ENCODE measurements around the gene GYPC. TPM values are rescaled to one million over a fixed set of nuclear protein-coding genes. Genes with fewer than 3 reads are reported as not detected.

The GYPC gene
- total RNA-seq, 4 donors from 2014 or later = 19.1 to 40.2 (median 28.5) TPM

- TF ChIP-seq POLR2A (IDR thresholded peaks at IDR 0.05) (no peak), CTCF (IDR thresholded peaks at IDR 0.05) (no peak)
- no peaks in the 10 kb centered on the region for H3K36me3 ChIP-seq
- in situ Hi-C loops (cut with MboI; ENCODE audit: low pct_ligation_motif_present in 1 of 4, low pct_unique_long_range_greater_than_20kb in 1 of 4, low sequenced_read_pairs in 3 of 4) (no loop called here), intact Hi-C loops (cut with DNase I; ENCODE audit: low total_unique reads) (no loop called here)
- H3K27ac ChIP-seq = no peak overlapping the region
- H3K4me3 ChIP-seq = no peak overlapping the region
- 67 to 78% methylated on average over 3 of the region's 3 CpGs for WGBS, 2 donors (ENCODE audit: low coverage in 1 of 2)
- no peaks in the 10 kb centered on the region for H3K9me3 ChIP-seq
- no peak for DNase-seq
- H3K27me3 ChIP-seq = no peaks in the 10 kb centered on the region
- no peaks in the 10 kb centered on the region for H3K4me1 ChIP-seq
Measured at GRCh38 chr2:126623000-126623399, 33.0 kb upstream of the GYPC start.

GRCh38 chr2:126627643-126628042 lies 28.3 kb upstream of the GYPC start:
- H3K4me1 ChIP-seq = no peaks in the 10 kb centered on the region
- no peaks in the 10 kb centered on the region for H3K27me3 ChIP-seq
- in situ Hi-C loops (cut with MboI; ENCODE audit: low pct_ligation_motif_present in 1 of 4, low pct_unique_long_range_greater_than_20kb in 1 of 4, low sequenced_read_pairs in 3 of 4) = no loop called here
- 82 to 88% methylated on average over 2 of the region's 2 CpGs for WGBS, 2 donors (ENCODE audit: low coverage in 1 of 2)
- no peak for DNase-seq
- H3K4me3 ChIP-seq = no peak overlapping the region
- H3K36me3 ChIP-seq = no peaks in the 10 kb centered on the region
- no peak for TF ChIP-seq POLR2AphosphoS5 (IDR thresholded peaks at IDR 0.05)
- TF ChIP-seq CTCF (IDR thresholded peaks at IDR 0.05) = no peak
- TF ChIP-seq POLR2A (IDR thresholded peaks at IDR 0.05) = no peak
- no peak for TF ChIP-seq EP300 (IDR thresholded peaks at IDR 0.05; ENCODE audit: low read depth)
- intact Hi-C loops (cut with DNase I; ENCODE audit: low total_unique reads) = no loop called here
- no peak overlapping the region for H3K27ac ChIP-seq
- H3K9me3 ChIP-seq = no peaks in the 10 kb centered on the region

- TF ChIP-seq POLR2AphosphoS5 (IDR thresholded peaks at IDR 0.05) = no peak
- peak; percentile 33 to 43 (median 37) for TF ChIP-seq CTCF (IDR thresholded peaks at IDR 0.05)
- TF ChIP-seq POLR2A (IDR thresholded peaks at IDR 0.05) = no peak
- WGBS, 2 donors (ENCODE audit: low coverage in 1 of 2) = 29 to 38% methylated on average over 4 to 12 of the region's 12 CpGs
- H3K4me1 ChIP-seq = no peaks in the 10 kb centered on the region
- no peaks in the 10 kb centered on the region for H3K27me3 ChIP-seq
- no peak overlapping the region for H3K27ac ChIP-seq
- H3K9me3 ChIP-seq = no peaks in the 10 kb centered on the region
- in situ Hi-C loops (cut with MboI; ENCODE audit: low pct_ligation_motif_present in 1 of 4, low pct_unique_long_range_greater_than_20kb in 1 of 4, low sequenced_read_pairs in 3 of 4) = no loop called here
- intact Hi-C loops (cut with DNase I; ENCODE audit: low total_unique reads) = no loop called here
- H3K4me3 ChIP-seq = no peak overlapping the region
- no peaks in the 10 kb centered on the region for H3K36me3 ChIP-seq
- peak; percentile 23 for DNase-seq
Measured at GRCh38 chr2:126634273-126634861, 21.6 kb upstream of the GYPC start.

GRCh38 chr2:126635281-126635680 lies 20.7 kb upstream of the GYPC start:
- TF ChIP-seq CTCF (IDR thresholded peaks at IDR 0.05) (no peak), EP300 (IDR thresholded peaks at IDR 0.05; ENCODE audit: low read depth) (no peak), POLR2A (IDR thresholded peaks at IDR 0.05) (no peak), POLR2AphosphoS5 (IDR thresholded peaks at IDR 0.05) (no peak)
- no peaks in the 10 kb centered on the region for H3K4me1 ChIP-seq
- H3K36me3 ChIP-seq = no peaks in the 10 kb centered on the region
- no peak overlapping the region for H3K27ac ChIP-seq
- no peaks in the 10 kb centered on the region for H3K27me3 ChIP-seq
- no peak overlapping the region for H3K4me3 ChIP-seq
- intact Hi-C loops (cut with DNase I; ENCODE audit: low total_unique reads) (no loop called here), in situ Hi-C loops (cut with MboI; ENCODE audit: low pct_ligation_motif_present in 1 of 4, low pct_unique_long_range_greater_than_20kb in 1 of 4, low sequenced_read_pairs in 3 of 4) (no loop called here)
- no peaks in the 10 kb centered on the region for H3K9me3 ChIP-seq
- 48% methylated on average over 1 of the region's 1 CpG; no CpG with 5 or more reads in 1 of the 2 donors for WGBS, 2 donors (ENCODE audit: low coverage in 1 of 2)
- no peak for DNase-seq

Measured in transverse colon (tissue), 4 donors.